MCF 10A (cell line): ENCODE data around the gene PARP8. TPM values are rescaled to one million over a fixed set of nuclear protein-coding genes. Genes with fewer than 3 reads are reported as not detected.
A peak's percentile ranks its signal among the peaks of the same experiment; 100 is the strongest.

Experiments used
- BruUV-seq: library from RNA; stranded (reverse); fragments of 400-500 nt; replicated peaks from 2 replicates; lab custom pipeline; 2021; lab: Mats Ljungman, UMichigan
- CTCF ChIA-PET: fragments of 300-600 bp; sonication (Branson Sonifier 250); formaldehyde crosslinking; extraction: SDS; loops from one replicate; lab custom pipeline; 2021; ENCODE audit warnings: antibody characterized with exemption, inconsistent platforms; lab: Yijun Ruan, JAX
- POLR2A ChIA-PET: fragments of 300-600, 350-650 bp; sonication (Branson Sonifier 250); formaldehyde crosslinking; extraction: SDS; loops from one replicate; lab custom pipeline; 2020; ENCODE audit warnings: antibody characterized with exemption, inconsistent platforms; lab: Yijun Ruan, JAX
- DNase-seq: peaks from one replicate; pipeline ENCODE4 v3.0.0-alpha.2; 2018; ENCODE audit not compliant: unreplicated experiment
- H3K27ac Mint-ChIP-seq: one replicate; pipeline ENCODE4 v1.8.0; 2022; ENCODE audit warnings: mild to moderate bottlenecking, low read depth, mixed read lengths; ENCODE audit not compliant: unreplicated experiment
- H3K27me3 Mint-ChIP-seq: one replicate; pipeline ENCODE4 v1.8.0; 2022; ENCODE audit warnings: mixed read lengths; ENCODE audit not compliant: insufficient read depth, unreplicated experiment
- H3K36me3 Mint-ChIP-seq: one replicate; pipeline ENCODE4 v1.8.0; 2022; ENCODE audit warnings: mild to moderate bottlenecking, moderate library complexity, mixed read lengths; ENCODE audit not compliant: insufficient read depth, unreplicated experiment
- H3K4me1 Mint-ChIP-seq: one replicate; pipeline ENCODE4 v1.8.0; 2022; ENCODE audit warnings: mixed read lengths; ENCODE audit not compliant: insufficient read depth, unreplicated experiment
- H3K4me3 Mint-ChIP-seq: one replicate; pipeline ENCODE4 v1.8.0; 2022; ENCODE audit warnings: mild to moderate bottlenecking, moderate library complexity, mixed read lengths; ENCODE audit not compliant: unreplicated experiment
- H3K9me3 Mint-ChIP-seq: one replicate; pipeline ENCODE4 v1.8.0; 2022; ENCODE audit warnings: mixed read lengths; ENCODE audit not compliant: unreplicated experiment
- CTCF ChIP-seq: fragments of 200-600 bp; IDR thresholded peaks from one replicate; pipeline ENCODE4 v1.8.0; 2022; ENCODE audit warnings: antibody characterized with exemption, mild to moderate bottlenecking; ENCODE audit not compliant: unreplicated experiment
- intact Hi-C: fragments of 100-400 bp; cut with micrococcal nuclease; formaldehyde crosslinking; loops from 2 replicates; pipeline ENCODE4 v1.14.1; 2022
- total RNA-seq: library from RNA; stranded (reverse); gene quantifications from 2 replicates; pipeline ENCODE4 v1.2.3, GENCODE V29; 2022

Gene PARP8
- total RNA-seq, 1 experiment from 2014 or later = 31.2 TPM

DNA sequence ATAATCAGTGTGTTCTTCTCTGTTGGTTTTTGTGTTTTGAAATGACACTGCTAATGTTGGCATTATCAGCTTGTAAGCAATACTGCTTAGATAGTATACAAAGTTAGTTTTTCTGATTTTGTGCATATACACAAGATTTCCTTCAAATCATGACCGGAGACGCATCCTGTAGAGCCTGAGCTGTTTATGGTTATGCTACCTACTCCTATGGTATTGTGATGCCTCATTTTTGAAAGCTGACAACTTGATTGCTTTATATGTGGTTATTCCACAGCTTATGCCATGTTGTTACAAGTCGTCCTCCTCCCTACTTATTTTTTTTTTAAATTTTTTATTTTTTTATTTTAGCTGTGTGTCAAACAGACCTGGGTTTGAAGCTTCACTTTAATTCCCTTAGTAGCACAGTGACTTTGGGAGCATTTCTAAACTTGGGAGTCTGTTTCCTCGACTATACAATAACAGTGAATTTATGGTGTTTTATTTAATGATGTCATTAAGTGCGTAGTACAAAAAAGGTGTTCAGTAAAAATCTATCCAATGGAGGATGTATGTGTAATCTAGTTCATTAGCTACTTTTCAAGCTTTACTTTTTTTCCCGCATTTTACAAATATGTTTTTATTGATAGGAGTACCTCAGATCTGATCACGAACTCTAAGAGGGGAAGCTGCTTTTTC lies 59.5 kb downstream of the PARP8 start:
- CTCF ChIA-PET = interaction anchor here (0.6 to 1.0 kb wide), 4 partner anchors 18 to 36 kb away, joined by 3 to 5 read pairs (median 4); no protein-coding TSS in a partner anchor

GRCh38 chr5:50726475-50727148 lies 60.2 kb downstream of the PARP8 start:
- Mint-ChIP-seq H3K36me3 (peaks cover 7% of the 10 kb centered on the region), H3K4me1 (peaks cover 14% of the 10 kb centered on the region), H3K9me3 (no peaks in the 10 kb centered on the region), H3K27me3 (no peaks in the 10 kb centered on the region), H3K27ac (peak overlapping the region; percentile 83), H3K4me3 (peak overlapping the region; percentile 37)
- intact Hi-C loops = no loop called here
- no peak for TF ChIP-seq CTCF
- BruUV-seq = no TSS peak
- no peak for DNase-seq
- POLR2A ChIA-PET = interaction anchor here (0.6 to 1.6 kb wide), 5 partner anchors 11 to 60 kb away, joined by 3 to 6 read pairs (median 4); partner anchors contain the start of gene PARP8
- CTCF ChIA-PET = interaction anchor here (0.6 to 1.0 kb wide), 5 partner anchors 10 to 65 kb away, joined by 3 to 5 read pairs (median 3); no protein-coding TSS in a partner anchor

More for the DNA sequence above, 59.5 kb downstream of the PARP8 start:
- H3K4me3 Mint-ChIP-seq = no peak overlapping the region
- DNase-seq = no peak
- H3K27me3 Mint-ChIP-seq = no peaks in the 10 kb centered on the region
- H3K9me3 Mint-ChIP-seq = no peaks in the 10 kb centered on the region
- intact Hi-C loops = no loop called here
- H3K27ac Mint-ChIP-seq = peak overlapping the region; percentile 83
- TF ChIP-seq CTCF = no peak
- H3K4me1 Mint-ChIP-seq = peaks cover 14% of the 10 kb centered on the region
- BruUV-seq = no TSS peak
- POLR2A ChIA-PET = interaction anchor here (0.6 to 1.6 kb wide), 7 partner anchors 10 to 258 kb away, joined by 3 to 6 read pairs (median 4); partner anchors contain the start of gene PARP8
- peaks cover 7% of the 10 kb centered on the region for H3K36me3 Mint-ChIP-seq

DNA sequence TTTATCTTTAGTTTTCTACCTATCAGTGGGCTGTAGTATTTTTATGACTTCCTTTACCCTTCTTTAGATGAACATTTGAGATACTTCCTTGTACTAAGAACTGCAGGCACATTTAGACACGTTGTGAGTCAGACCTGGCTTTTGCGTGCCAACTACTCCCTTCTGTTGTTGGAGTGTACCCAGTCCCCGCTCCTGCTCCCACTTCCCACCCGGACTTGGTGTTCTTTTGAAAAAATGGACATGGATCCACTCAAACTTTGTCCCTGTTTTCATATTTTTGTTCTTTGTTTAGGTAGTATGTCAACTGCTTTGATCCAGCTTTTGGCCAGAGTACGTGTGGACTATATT lies 60.7 kb downstream of the PARP8 start:
- intact Hi-C loops = no loop called here
- no peaks in the 10 kb centered on the region for H3K9me3 Mint-ChIP-seq
- no TSS peak for BruUV-seq

More for the DNA sequence above, 60.7 kb downstream of the PARP8 start:
- Mint-ChIP-seq H3K36me3 (peaks cover 7% of the 10 kb centered on the region), H3K4me1 (peaks cover 14% of the 10 kb centered on the region), H3K27me3 (no peaks in the 10 kb centered on the region), H3K27ac (peak overlapping the region; percentile 83), H3K4me3 (peak overlapping the region; percentile 37)
- peak; percentile 76 for DNase-seq
- CTCF ChIA-PET = interaction anchor here (0.6 to 1.0 kb wide), 3 partner anchors 11 to 66 kb away, joined by 3 to 5 read pairs (median 3); no protein-coding TSS in a partner anchor
- POLR2A ChIA-PET = interaction anchor here (1.3 to 1.6 kb wide), 2 partner anchors 11 to 61 kb away, joined by 4 to 6 read pairs; partner anchors contain the start of gene PARP8
- no peak for TF ChIP-seq CTCF
